T-helper 1 cell treated with Interleukin-12 subunit alpha and Interleukin-12 subunit beta and Interleukin-4 antibody, amounts not matched to agents 30 μg/mL and 1 μg/mL, for 36 hours (primary cell): ENCODE data around the gene KIAA1586.
"Not testable (repeated sequence)": the region's sequence is repeated elsewhere in the genome, so short reads cannot be mapped to it uniquely, and the experiment has no call there.

ENCODE experiments used
- H3K27ac Mint-ChIP-seq: one replicate; pipeline ENCODE4 v1.8.0; 2021; ENCODE audit warnings: mild to moderate bottlenecking, mixed read lengths
- H3K27me3 Mint-ChIP-seq: one replicate; pipeline ENCODE4 v1.8.0; 2021; ENCODE audit warnings: low read depth, mixed read lengths
- H3K36me3 Mint-ChIP-seq: one replicate; pipeline ENCODE4 v1.8.0; 2021; ENCODE audit warnings: low read depth, mixed read lengths
- H3K4me1 Mint-ChIP-seq: one replicate; pipeline ENCODE4 v1.8.0; 2021; ENCODE audit warnings: low read depth, mixed read lengths
- H3K4me3 Mint-ChIP-seq: one replicate; pipeline ENCODE4 v1.8.0; 2021; ENCODE audit warnings: mild to moderate bottlenecking, moderate library complexity, mixed read lengths
- H3K9me3 Mint-ChIP-seq: one replicate; pipeline ENCODE4 v1.8.0; 2021; ENCODE audit warnings: mixed read lengths

KIAA1586 gene

DNA sequence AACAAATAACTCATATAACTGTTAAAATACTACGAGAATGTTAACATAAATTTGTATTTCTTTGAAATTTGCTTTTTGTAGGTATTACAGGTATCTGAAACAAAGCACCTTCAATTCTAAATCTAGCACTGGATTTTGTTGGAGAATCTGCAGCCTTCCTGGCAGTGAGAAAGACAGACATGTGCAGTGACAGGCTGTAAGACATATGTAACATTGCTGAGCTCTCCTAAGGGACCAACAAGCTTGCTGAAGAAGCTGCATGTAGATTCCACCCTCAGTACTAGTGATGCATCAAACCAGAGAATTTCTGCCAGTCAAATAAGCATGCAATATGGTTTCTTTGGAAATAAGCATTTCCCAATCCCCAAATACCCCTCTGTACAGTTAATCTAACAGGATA is 20.5 kb upstream of the KIAA1586 start:
- no peak overlapping the region for H3K27ac Mint-ChIP-seq
- H3K9me3 Mint-ChIP-seq = peaks cover 21% of the 10 kb centered on the region

DNA sequence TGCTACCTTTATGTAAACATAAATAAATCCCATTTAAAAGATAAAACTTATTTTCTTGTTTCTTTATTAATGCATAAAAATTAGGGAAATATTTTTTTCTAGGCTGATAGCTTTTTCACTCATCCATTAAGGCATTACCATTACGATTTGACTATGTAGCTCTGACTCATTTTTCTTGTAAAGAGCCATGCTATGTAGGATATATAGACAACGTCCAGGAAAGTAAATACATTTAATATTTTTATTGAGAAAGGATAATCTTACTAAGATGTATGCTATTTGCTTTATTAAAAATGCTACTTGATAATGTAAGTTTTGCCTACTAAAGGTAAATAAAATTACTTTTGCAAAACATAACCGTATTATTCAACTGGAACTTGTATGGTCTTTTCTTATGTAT is 19.2 kb upstream of the KIAA1586 start:
- Mint-ChIP-seq H3K27ac (no peak overlapping the region), H3K27me3 (peaks cover 28% of the 10 kb centered on the region), H3K9me3 (peaks cover 21% of the 10 kb centered on the region), H3K36me3 (peaks cover 4% of the 10 kb centered on the region), H3K4me3 (no peak overlapping the region), H3K4me1 (no peaks in the 10 kb centered on the region)

More for the DNA sequence above, 20.5 kb upstream of the KIAA1586 start:
- H3K27me3 Mint-ChIP-seq = peaks cover 19% of the 10 kb centered on the region
- H3K36me3 Mint-ChIP-seq = peaks cover 4% of the 10 kb centered on the region
- no peaks in the 10 kb centered on the region for H3K4me1 Mint-ChIP-seq
- no peak overlapping the region for H3K4me3 Mint-ChIP-seq

DNA sequence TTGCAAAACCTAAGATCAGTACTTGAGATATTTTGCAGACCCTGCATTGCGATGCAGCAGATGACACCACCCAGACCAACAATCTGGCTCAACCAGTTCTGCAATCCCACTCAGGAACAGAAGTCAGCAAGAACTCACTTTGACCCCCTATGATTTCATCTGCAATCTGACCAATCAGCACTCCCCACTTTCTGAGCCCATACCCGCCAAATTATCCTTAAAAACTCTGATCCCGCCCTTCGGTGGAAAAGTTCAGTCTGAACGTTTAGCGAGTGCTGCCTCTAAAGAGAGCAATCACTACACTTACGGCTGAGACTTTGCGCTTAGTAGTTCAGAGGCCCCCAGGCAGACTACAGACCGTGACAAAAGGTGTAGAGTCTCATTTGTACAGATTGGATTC is 17.3 kb upstream of the KIAA1586 start:
- Mint-ChIP-seq H3K36me3 (peaks cover 4% of the 10 kb centered on the region), H3K4me3 (no peak overlapping the region), H3K4me1 (no peaks in the 10 kb centered on the region), H3K27ac (no peak overlapping the region), H3K9me3 (peaks cover 17% of the 10 kb centered on the region), H3K27me3 (peaks cover 39% of the 10 kb centered on the region)

DNA sequence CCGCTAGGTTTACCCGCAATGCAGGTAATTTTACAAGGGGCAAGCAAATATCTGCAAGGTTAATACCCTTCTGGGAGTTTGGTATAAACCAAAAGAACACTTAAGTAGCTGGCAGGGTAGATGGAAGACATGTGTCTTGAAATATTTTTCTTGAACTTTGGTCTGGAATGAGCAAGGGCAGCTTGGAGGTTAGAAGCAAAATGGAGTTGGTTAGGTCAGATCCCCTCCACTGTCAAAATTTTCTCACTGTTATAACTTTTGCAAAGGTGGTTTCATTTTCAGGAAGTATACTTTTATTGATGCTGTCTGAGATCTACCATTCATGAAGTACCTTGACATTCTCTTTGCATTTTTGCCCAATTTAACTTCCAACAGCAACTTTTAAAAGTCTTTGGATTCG is 13.3 kb upstream of the KIAA1586 start:
- Mint-ChIP-seq H3K36me3 (no peaks in the 10 kb centered on the region), H3K4me1 (no peaks in the 10 kb centered on the region), H3K9me3 (no peaks in the 10 kb centered on the region), H3K27me3 (peaks cover 45% of the 10 kb centered on the region), H3K4me3 (no peak overlapping the region), H3K27ac (no peak overlapping the region)

DNA sequence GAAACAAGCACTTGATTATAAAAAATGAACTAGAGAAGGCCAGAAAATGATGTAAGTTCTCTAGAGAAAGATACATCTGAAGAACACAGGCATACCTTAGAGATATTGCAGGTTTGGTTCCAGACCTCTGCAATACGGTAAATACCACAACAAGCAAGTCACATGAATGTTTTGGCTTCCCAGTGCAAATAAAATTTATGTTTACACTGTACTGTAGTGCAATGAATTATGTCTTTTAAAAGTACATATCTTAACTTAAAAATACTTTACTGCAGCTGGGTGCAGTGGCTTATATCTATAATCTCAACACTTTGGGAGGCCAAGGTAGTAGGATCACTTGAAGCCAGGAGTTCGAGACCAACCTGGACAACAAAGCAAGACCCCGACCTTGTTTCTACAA is 10.9 kb upstream of the KIAA1586 start:
- Mint-ChIP-seq H3K36me3 (no peaks in the 10 kb centered on the region), H3K27me3 (peaks cover 58% of the 10 kb centered on the region), H3K4me3 (no peak overlapping the region), H3K27ac (no peak overlapping the region), H3K9me3 (no peaks in the 10 kb centered on the region), H3K4me1 (no peaks in the 10 kb centered on the region)

DNA sequence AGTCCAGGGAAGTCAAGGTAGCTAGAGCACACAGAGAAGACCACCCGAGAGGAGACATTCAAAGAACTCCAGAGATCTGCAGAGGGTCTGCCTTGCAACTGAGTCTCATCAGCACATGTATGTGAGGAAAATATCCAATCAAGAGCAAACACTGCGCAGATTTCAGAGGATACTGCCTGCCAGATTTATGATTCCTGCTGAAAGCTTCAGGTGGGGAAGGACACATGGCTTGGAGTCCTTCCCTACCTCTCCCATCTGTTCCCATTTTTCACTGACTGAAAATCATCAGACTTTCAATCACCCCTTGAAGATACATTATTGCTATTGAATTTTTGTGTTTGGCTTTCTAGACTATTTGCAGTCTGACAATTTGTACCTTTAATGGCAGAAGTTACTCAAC is 7.6 kb upstream of the KIAA1586 start:
- Mint-ChIP-seq H3K27me3 (peaks cover 64% of the 10 kb centered on the region), H3K36me3 (no peaks in the 10 kb centered on the region), H3K4me3 (no peak overlapping the region), H3K27ac (no peak overlapping the region), H3K4me1 (no peaks in the 10 kb centered on the region), H3K9me3 (no peaks in the 10 kb centered on the region)

DNA sequence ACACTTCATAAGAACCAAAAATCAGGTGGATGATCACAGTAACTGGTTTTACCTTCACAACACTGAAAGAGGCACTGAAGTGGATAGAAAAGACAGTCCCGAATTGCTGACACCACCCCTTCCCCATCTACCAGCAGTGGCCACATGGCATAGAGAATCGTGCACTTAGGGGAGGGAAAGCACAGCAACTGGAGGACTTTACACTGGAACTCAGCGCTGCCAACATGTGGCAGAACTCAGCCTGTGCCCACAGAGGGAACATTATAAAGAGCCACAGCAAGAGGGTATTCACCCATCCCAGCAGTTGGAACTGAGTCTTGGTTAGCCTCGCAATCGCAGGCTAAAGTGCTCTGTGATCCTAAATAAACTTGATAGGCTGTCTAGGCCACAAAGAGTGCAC is 6.5 kb upstream of the KIAA1586 start:
- H3K9me3 Mint-ChIP-seq = no peaks in the 10 kb centered on the region
- no peak overlapping the region for H3K4me3 Mint-ChIP-seq
- H3K27ac Mint-ChIP-seq = no peak overlapping the region
- no peaks in the 10 kb centered on the region for H3K36me3 Mint-ChIP-seq
- H3K27me3 Mint-ChIP-seq = peaks cover 66% of the 10 kb centered on the region
- no peaks in the 10 kb centered on the region for H3K4me1 Mint-ChIP-seq

DNA sequence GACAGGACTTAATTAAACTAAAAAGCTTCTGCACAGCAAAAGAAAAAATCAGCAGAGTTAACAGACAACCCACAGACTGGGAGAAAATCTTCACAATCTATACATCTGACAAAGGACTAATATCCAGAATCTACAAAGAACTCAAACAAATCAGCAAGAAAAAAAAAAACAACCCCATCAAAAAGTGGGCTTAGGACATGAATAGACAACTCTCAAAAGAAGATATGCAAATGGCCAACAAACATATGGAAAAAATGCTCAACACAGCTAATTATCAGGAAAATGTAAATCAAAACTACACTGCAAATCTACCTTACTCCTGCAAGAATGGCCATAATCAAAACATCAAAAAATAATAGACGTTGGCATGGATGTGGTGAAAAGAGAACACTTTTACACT is 2.4 kb upstream of the KIAA1586 start:
- H3K4me3 Mint-ChIP-seq, H3K36me3 Mint-ChIP-seq, H3K27ac Mint-ChIP-seq, H3K9me3 Mint-ChIP-seq: not testable (repeated sequence)
- Mint-ChIP-seq H3K4me1 (peaks cover 14% of the 10 kb centered on the region), H3K27me3 (peaks cover 49% of the 10 kb centered on the region)

DNA sequence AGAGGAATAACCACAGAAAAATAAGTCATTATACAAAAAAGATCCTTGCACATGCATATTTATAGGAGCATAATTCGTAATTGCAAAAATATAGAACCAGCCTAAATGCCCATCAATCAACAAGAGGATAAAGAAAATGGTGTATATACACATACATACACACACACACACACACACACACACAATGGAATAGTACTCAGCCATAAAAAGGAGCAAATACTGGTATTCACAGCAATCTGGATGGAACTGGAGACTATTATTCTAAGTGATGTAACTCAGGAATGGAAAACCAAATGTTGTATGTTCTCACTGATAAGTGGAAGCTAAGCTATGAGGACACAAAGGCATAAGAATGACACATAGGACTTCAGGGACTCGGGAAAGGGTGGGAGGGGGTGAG is 1.9 kb upstream of the KIAA1586 start:
- peaks cover 19% of the 10 kb centered on the region for H3K4me1 Mint-ChIP-seq
- H3K9me3 Mint-ChIP-seq = no peaks in the 10 kb centered on the region
- peaks cover 46% of the 10 kb centered on the region for H3K27me3 Mint-ChIP-seq
- H3K27ac Mint-ChIP-seq = no peak overlapping the region
- H3K4me3 Mint-ChIP-seq = no peak overlapping the region
- peaks cover 14% of the 10 kb centered on the region for H3K36me3 Mint-ChIP-seq

DNA sequence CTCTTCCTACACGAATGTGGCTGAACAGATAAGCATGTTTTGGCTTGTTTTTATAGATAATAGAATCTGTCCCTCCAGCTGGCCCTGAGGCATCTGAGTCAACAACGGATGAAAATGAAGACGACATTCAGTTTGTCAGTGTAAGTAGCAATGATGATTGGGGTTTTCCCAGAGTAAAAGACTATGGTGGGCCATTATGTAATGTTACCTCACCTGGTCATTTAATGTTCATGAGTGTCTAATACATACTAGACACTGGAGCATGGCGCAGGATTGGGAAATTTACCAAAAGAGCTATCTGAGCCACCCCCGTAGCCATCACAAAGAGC is 728 bp downstream of the KIAA1586 start:
- H3K4me3 Mint-ChIP-seq, H3K27ac Mint-ChIP-seq, H3K9me3 Mint-ChIP-seq: not testable (repeated sequence)
- H3K27me3 Mint-ChIP-seq = peaks cover 33% of the 10 kb centered on the region
- peaks cover 22% of the 10 kb centered on the region for H3K36me3 Mint-ChIP-seq
- peaks cover 25% of the 10 kb centered on the region for H3K4me1 Mint-ChIP-seq

DNA sequence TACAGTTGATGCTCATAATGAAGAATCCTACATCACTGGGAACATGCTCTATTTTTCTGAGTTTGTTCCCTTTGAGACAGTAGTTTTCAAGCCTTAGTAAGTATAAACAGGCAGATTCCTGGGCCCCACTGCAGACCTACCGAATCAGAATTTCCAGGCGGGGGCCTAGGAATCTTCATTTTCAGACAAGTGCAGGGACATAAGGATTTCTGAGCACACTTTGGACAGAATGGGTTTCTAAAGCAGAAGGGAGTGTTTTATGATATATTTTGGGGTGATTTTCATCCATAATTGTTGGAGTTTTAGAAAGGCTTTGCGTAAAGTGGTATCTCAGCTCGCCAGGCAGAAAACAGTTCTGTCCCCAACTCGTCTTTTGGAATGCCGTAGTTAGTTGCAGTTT is 1.4 kb downstream of the KIAA1586 start:
- Mint-ChIP-seq H3K4me3 (peak overlapping the region; percentile 79), H3K27ac (peak overlapping the region; percentile 49), H3K36me3 (peaks cover 25% of the 10 kb centered on the region)

DNA sequence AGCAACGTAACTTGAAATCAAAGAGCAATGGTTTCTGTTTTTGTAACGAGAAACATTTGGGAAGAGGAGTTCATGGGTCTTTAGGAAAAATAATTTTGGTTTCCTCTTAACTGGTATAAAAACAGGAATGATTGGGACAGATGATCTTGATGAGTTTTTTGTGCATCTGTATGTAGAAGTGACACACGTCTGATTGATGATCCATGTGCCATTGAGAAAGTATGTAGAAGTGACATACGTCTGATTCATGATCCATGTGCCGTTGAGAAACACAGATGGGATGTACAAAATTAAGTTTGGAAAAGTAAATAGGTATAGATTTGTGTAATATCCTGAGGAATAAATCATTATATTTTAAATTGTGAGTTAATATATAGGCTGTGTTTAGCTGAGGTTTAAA is 2.1 kb downstream of the KIAA1586 start:
- H3K36me3 Mint-ChIP-seq = peaks cover 31% of the 10 kb centered on the region
- peak overlapping the region; percentile 35 for H3K27ac Mint-ChIP-seq
- H3K4me3 Mint-ChIP-seq = peak overlapping the region; percentile 79
- H3K27me3 Mint-ChIP-seq = peaks cover 22% of the 10 kb centered on the region
- no peaks in the 10 kb centered on the region for H3K9me3 Mint-ChIP-seq
- peaks cover 25% of the 10 kb centered on the region for H3K4me1 Mint-ChIP-seq

More for the DNA sequence above, 1.4 kb downstream of the KIAA1586 start:
- H3K27me3 Mint-ChIP-seq = peaks cover 29% of the 10 kb centered on the region
- H3K4me1 Mint-ChIP-seq = peaks cover 25% of the 10 kb centered on the region
- H3K9me3 Mint-ChIP-seq = not testable (repeated sequence)

DNA sequence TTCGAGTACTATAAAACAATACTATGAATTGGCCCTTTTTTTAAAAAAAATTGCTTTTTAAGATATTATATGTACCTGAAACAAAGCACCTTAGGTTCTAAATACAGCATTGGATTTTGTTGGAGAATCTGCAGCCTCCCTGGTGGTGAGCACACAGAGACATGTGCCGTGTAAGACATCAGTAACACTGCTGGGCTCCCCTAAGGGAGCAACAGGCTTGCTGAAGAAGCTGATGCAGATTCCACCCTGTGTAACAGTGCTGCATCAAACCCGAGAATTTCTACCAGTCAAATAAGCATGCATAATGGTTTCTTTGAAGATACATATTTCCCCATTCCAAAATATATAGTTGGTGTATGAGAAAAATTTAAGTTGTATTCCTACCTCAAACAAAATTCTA is 17.4 kb downstream of the KIAA1586 start:
- no peak overlapping the region for H3K4me3 Mint-ChIP-seq
- peaks cover 29% of the 10 kb centered on the region for H3K36me3 Mint-ChIP-seq
- no peaks in the 10 kb centered on the region for H3K9me3 Mint-ChIP-seq
- H3K27ac Mint-ChIP-seq = no peak overlapping the region
- H3K27me3 Mint-ChIP-seq = no peaks in the 10 kb centered on the region
- H3K4me1 Mint-ChIP-seq = peaks cover 4% of the 10 kb centered on the region

DNA sequence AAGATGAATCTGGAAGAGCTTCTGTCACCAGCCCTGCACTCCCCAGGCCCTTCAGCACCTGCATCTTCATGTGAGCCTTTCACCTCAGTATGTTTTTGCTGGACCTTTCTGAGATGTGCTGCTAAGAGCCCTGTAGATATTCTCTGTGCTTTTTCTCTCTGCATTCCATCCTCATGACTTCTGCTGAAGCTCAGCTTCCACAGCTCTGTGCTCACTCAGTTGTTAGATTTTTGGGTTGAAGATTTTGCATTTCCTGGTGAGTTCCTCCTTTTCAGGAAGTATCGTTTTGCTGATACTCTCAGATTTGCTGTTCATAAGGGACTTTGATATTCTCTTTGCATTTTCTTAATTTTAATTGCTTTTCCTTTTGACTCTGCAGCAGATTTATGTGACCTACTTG is 18.3 kb downstream of the KIAA1586 start:
- no peak overlapping the region for H3K27ac Mint-ChIP-seq

DNA sequence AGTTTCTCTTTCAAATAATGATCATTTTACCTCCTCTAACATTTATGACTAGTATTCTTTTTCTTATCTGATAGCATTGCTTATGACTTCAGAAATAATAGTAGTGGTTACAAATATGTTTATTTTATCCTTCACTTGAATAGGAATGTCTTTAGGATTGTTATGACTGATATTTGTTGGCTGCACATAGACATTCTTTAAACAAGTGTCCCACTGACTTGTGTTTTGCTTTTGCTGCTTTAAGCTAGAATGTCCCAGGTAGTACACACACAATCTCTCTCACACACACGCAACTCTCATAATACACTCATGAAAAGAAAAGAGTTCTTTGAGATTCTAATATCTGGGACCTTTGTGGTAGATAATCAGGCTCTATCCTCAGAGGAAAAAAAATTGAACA is 21.6 kb downstream of the KIAA1586 start:
- Mint-ChIP-seq H3K4me1 (peaks cover 4% of the 10 kb centered on the region), H3K27me3 (no peaks in the 10 kb centered on the region), H3K27ac (no peak overlapping the region)

More for the DNA sequence above, 18.3 kb downstream of the KIAA1586 start:
- no peaks in the 10 kb centered on the region for H3K9me3 Mint-ChIP-seq
- H3K4me1 Mint-ChIP-seq = peaks cover 4% of the 10 kb centered on the region
- no peaks in the 10 kb centered on the region for H3K27me3 Mint-ChIP-seq
- no peak overlapping the region for H3K4me3 Mint-ChIP-seq
- peaks cover 25% of the 10 kb centered on the region for H3K36me3 Mint-ChIP-seq

DNA sequence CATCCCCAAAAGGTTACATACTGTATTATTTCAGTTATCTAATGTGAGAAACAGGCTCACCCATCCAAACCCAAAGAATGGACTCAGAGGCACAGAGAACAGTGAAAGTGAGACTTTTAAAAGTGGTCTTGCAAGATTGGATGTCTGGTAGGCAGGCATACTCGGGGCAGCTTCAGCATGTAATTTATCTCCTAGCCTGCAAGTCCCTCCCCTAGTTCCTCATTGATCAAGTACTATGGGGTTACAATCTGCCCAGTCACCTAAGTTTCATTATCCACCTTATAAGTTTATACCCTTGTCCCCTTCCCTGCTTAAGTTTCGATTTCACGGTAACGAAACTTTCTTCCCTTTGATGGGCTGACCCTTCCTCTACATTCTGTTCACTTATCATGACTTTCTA is 22.7 kb downstream of the KIAA1586 start:
- H3K27me3 Mint-ChIP-seq = no peaks in the 10 kb centered on the region
- H3K9me3 Mint-ChIP-seq = no peaks in the 10 kb centered on the region
- peaks cover 4% of the 10 kb centered on the region for H3K4me1 Mint-ChIP-seq
- H3K4me3 Mint-ChIP-seq = no peak overlapping the region
- no peak overlapping the region for H3K27ac Mint-ChIP-seq
- peaks cover 17% of the 10 kb centered on the region for H3K36me3 Mint-ChIP-seq

More for the DNA sequence above, 21.6 kb downstream of the KIAA1586 start:
- no peaks in the 10 kb centered on the region for H3K9me3 Mint-ChIP-seq
- H3K4me3 Mint-ChIP-seq = no peak overlapping the region
- peaks cover 14% of the 10 kb centered on the region for H3K36me3 Mint-ChIP-seq
